ENCODE data around the gene C4orf54. TPM values are rescaled to one million over a fixed set of nuclear protein-coding genes. Genes with fewer than 3 reads are reported as not detected.

The C4orf54 gene
- total RNA-seq, 1 donor from 2014 or later: not detected

Other genes starting within 250 kb of the C4orf54 start
- not detected in 2 replicates for gene ADH7, start 222.5 kb downstream of the C4orf54 start, total RNA-seq
- not detected in 2 replicates for gene C4orf17, start 146.8 kb downstream of the C4orf54 start, total RNA-seq
- gene TRMT10A, start 93.8 kb downstream of the C4orf54 start, total RNA-seq: 7.3 TPM in 2 replicates
- gene MTTP, start 83.0 kb downstream of the C4orf54 start, total RNA-seq: 0.29 TPM in 1 of 2 replicates, not detected in the other
- gene DAPP1, start 159.0 kb upstream of the C4orf54 start, total RNA-seq: 38.8 and 40.2 TPM in 2 replicates
- gene LAMTOR3, start 236.6 kb upstream of the C4orf54 start, total RNA-seq: 28.6 and 29.7 TPM in 2 replicates

All from activated T-helper 1 cell treated with anti-CD3 and anti-CD28 coated beads, Interleukin-12 subunit alpha, Interleukin-12 subunit beta, Interleukin-2, Interleukin-4 antibody, amounts not matched to agents 30 ng/mL and 10 ng/mL and 1 ng/mL, durations not matched to agents 14 hours and 24 hours and 36 hours (primary cell).